ENCODE results near the gene TLR7. TPM values are rescaled to one million over a fixed set of nuclear protein-coding genes. Genes with fewer than 3 reads are reported as not detected.

Gene TLR7
- total RNA-seq, 2 donors from 2014 or later, result 0.05 to 0.23 TPM

DNA sequence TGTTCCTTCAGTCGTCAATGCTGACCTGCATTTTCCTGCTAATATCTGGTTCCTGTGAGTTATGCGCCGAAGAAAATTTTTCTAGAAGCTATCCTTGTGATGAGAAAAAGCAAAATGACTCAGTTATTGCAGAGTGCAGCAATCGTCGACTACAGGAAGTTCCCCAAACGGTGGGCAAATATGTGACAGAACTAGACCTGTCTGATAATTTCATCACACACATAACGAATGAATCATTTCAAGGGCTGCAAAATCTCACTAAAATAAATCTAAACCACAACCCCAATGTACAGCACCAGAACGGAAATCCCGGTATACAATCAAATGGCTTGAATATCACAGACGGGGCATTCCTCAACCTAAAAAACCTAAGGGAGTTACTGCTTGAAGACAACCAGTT is 52.2 kb downstream of the TLR7 start:
- H3K4me1 Mint-ChIP-seq (ENCODE audit: low read depth), result no peaks in the 10 kb centered on the region
- peaks cover 42% of the 10 kb centered on the region for H3K27me3 Mint-ChIP-seq (ENCODE audit: low read depth)
- H3K9me3 Mint-ChIP-seq, result no peaks in the 10 kb centered on the region
- ATAC-seq (replicated peaks in 1 of 2) (peak; percentile 52 to 80), DNase-seq (peak in 1 of 2 donors; percentile 3)
- H3K4me3 Mint-ChIP-seq, result peak overlapping the region in 1 of 2 donors; percentile 17
- H3K36me3 Mint-ChIP-seq (ENCODE audit: insufficient read depth in 2 of 2), result no peaks in the 10 kb centered on the region
- H3K27ac Mint-ChIP-seq, result no peak overlapping the region

GRCh38 chrX:12919620-12920019 is 52.7 kb downstream of the TLR7 start:
- Mint-ChIP-seq H3K9me3 (no peaks in the 10 kb centered on the region), H3K27ac (no peak overlapping the region), H3K4me1 (ENCODE audit: low read depth) (no peaks in the 10 kb centered on the region), H3K27me3 (ENCODE audit: low read depth) (peaks cover 43% of the 10 kb centered on the region), H3K4me3 (no peak overlapping the region), H3K36me3 (ENCODE audit: insufficient read depth in 2 of 2) (no peaks in the 10 kb centered on the region)
- ATAC-seq (replicated peaks in 1 of 2) (no peak), DNase-seq (no peak)

DNA sequence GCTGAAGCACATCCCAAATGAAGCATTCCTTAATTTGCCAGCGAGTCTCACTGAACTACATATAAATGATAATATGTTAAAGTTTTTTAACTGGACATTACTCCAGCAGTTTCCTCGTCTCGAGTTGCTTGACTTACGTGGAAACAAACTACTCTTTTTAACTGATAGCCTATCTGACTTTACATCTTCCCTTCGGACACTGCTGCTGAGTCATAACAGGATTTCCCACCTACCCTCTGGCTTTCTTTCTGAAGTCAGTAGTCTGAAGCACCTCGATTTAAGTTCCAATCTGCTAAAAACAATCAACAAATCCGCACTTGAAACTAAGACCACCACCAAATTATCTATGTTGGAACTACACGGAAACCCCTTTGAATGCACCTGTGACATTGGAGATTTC is 54.1 kb downstream of the TLR7 start:
- H3K9me3 Mint-ChIP-seq, result no peaks in the 10 kb centered on the region
- ATAC-seq (replicated peaks in 1 of 2) (no peak), DNase-seq (no peak)
- no peak overlapping the region for H3K27ac Mint-ChIP-seq
- no peaks in the 10 kb centered on the region for H3K36me3 Mint-ChIP-seq (ENCODE audit: insufficient read depth in 2 of 2)
- H3K4me1 Mint-ChIP-seq (ENCODE audit: low read depth), result no peaks in the 10 kb centered on the region
- peaks cover 50% of the 10 kb centered on the region for H3K27me3 Mint-ChIP-seq (ENCODE audit: low read depth)
- H3K4me3 Mint-ChIP-seq, result no peak overlapping the region

DNA sequence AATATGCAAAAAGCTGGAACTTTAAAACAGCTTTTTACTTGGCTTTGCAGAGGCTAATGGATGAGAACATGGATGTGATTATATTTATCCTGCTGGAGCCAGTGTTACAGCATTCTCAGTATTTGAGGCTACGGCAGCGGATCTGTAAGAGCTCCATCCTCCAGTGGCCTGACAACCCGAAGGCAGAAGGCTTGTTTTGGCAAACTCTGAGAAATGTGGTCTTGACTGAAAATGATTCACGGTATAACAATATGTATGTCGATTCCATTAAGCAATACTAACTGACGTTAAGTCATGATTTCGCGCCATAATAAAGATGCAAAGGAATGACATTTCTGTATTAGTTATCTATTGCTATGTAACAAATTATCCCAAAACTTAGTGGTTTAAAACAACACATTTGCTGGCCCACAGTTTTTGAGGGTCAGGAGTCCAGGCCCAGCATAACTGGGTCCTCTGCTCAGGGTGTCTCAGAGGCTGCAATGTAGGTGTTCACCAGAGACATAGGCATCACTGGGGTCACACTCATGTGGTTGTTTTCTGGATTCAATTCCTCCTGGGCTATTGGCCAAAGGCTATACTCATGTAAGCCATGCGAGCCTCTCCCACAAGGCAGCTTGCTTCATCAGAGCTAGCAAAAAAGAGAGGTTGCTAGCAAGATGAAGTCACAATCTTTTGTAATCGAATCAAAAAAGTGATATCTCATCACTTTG is 55.2 kb downstream of the TLR7 start:
- H3K36me3 Mint-ChIP-seq (ENCODE audit: insufficient read depth in 2 of 2), result no peaks in the 10 kb centered on the region
- no peaks in the 10 kb centered on the region for H3K9me3 Mint-ChIP-seq
- ATAC-seq (replicated peaks in 1 of 2), result no peak
- DNase-seq, result no peak
- H3K4me3 Mint-ChIP-seq, result no peak overlapping the region
- H3K27me3 Mint-ChIP-seq (ENCODE audit: low read depth), result peaks cover 53% of the 10 kb centered on the region
- H3K4me1 Mint-ChIP-seq (ENCODE audit: low read depth), result no peaks in the 10 kb centered on the region
- no peak overlapping the region for H3K27ac Mint-ChIP-seq

- H3K4me1 Mint-ChIP-seq (ENCODE audit: low read depth), result no peaks in the 10 kb centered on the region
Measured at GRCh38 chrX:12922599-12922919, 55.7 kb downstream of the TLR7 start.

DNA sequence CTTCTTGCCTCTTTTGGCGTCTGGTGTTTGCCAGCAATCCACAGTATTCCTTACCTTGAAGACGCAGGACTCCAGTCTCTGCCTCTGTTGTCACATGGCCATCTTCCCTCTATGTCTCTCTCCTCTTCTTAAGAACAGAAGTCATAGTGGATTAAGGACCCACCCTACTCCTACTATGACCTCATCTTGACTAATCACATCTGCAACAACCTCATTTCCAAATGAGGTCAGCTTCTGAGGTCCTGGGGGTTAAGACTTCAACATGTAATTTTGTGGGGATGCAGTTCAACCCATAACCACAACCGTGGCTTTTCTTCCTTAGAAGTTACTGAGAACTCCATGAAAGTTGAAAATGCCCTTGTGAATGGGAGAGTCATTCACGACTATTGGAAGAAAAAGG is 62.8 kb downstream of the TLR7 start:
- H3K4me1 Mint-ChIP-seq (ENCODE audit: low read depth), result peaks cover 8% of the 10 kb centered on the region
- H3K9me3 Mint-ChIP-seq, result peaks cover 0 to 8% of the 10 kb centered on the region in 2 donors
- no peak overlapping the region for H3K4me3 Mint-ChIP-seq
- peak; percentile 51 to 62 for ATAC-seq (replicated peaks in 1 of 2)
- no peaks in the 10 kb centered on the region for H3K36me3 Mint-ChIP-seq (ENCODE audit: insufficient read depth in 2 of 2)
- DNase-seq, result no peak
- H3K27me3 Mint-ChIP-seq (ENCODE audit: low read depth), result peaks cover 57% of the 10 kb centered on the region
- H3K27ac Mint-ChIP-seq, result no peak overlapping the region

More at GRCh38 chrX:12922599-12922919, 55.7 kb downstream of the TLR7 start:
- DNase-seq, result no peak
- no peaks in the 10 kb centered on the region for H3K36me3 Mint-ChIP-seq (ENCODE audit: insufficient read depth in 2 of 2)
- H3K9me3 Mint-ChIP-seq, result no peaks in the 10 kb centered on the region
- no peak overlapping the region for H3K27ac Mint-ChIP-seq
- no peak overlapping the region for H3K4me3 Mint-ChIP-seq
- ATAC-seq (replicated peaks in 1 of 2), result no peak
- peaks cover 53% of the 10 kb centered on the region for H3K27me3 Mint-ChIP-seq (ENCODE audit: low read depth)

- no peak for DNase-seq
- ATAC-seq (replicated peaks in 1 of 2), result no peak
- H3K36me3 Mint-ChIP-seq (ENCODE audit: insufficient read depth in 2 of 2), result no peaks in the 10 kb centered on the region
- peaks cover 8% of the 10 kb centered on the region for H3K4me1 Mint-ChIP-seq (ENCODE audit: low read depth)
- peaks cover 0 to 8% of the 10 kb centered on the region in 2 donors for H3K9me3 Mint-ChIP-seq
- H3K4me3 Mint-ChIP-seq, result no peak overlapping the region
- no peak overlapping the region for H3K27ac Mint-ChIP-seq
- H3K27me3 Mint-ChIP-seq (ENCODE audit: low read depth), result peaks cover 57% of the 10 kb centered on the region
Measured at GRCh38 chrX:12930150-12930549, 63.3 kb downstream of the TLR7 start.

DNA sequence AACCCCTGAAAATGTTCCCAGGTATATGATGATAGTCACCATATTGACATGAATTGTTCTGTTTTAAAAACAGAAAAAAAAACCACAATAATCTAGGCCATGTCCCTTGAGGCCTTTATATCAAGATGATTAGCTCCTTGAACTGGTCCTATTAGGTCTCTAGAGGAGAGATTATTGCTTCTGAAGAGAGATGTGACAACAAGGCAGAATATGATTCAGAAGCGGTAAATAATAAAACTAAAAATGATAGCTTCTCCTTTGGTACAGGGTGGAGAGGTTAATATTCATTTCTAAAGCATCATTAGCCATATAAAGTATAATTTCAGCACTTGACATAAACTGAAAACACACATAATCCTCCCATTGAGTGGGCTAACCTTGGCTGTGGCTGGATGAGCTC is 65.4 kb downstream of the TLR7 start:
- no peaks in the 10 kb centered on the region for H3K36me3 Mint-ChIP-seq (ENCODE audit: insufficient read depth in 2 of 2)
- peaks cover 0 to 8% of the 10 kb centered on the region in 2 donors for H3K9me3 Mint-ChIP-seq
- H3K27ac Mint-ChIP-seq, result no peak overlapping the region
- ATAC-seq (replicated peaks in 1 of 2), result no peak
- peaks cover 8% of the 10 kb centered on the region for H3K4me1 Mint-ChIP-seq (ENCODE audit: low read depth)
- no peak for DNase-seq
- peaks cover 51% of the 10 kb centered on the region for H3K27me3 Mint-ChIP-seq (ENCODE audit: low read depth)
- H3K4me3 Mint-ChIP-seq, result no peak overlapping the region

GRCh38 chrX:12934850-12935249 is 68.0 kb downstream of the TLR7 start:
- no peak for DNase-seq
- H3K9me3 Mint-ChIP-seq, result peaks cover 0 to 8% of the 10 kb centered on the region in 2 donors
- H3K27ac Mint-ChIP-seq, result no peak overlapping the region
- peaks cover 3% of the 10 kb centered on the region for H3K4me1 Mint-ChIP-seq (ENCODE audit: low read depth)
- H3K36me3 Mint-ChIP-seq (ENCODE audit: insufficient read depth in 2 of 2), result no peaks in the 10 kb centered on the region
- H3K27me3 Mint-ChIP-seq (ENCODE audit: low read depth), result peaks cover 57% of the 10 kb centered on the region
- no peak overlapping the region for H3K4me3 Mint-ChIP-seq
- ATAC-seq (replicated peaks in 1 of 2), result no peak

DNA sequence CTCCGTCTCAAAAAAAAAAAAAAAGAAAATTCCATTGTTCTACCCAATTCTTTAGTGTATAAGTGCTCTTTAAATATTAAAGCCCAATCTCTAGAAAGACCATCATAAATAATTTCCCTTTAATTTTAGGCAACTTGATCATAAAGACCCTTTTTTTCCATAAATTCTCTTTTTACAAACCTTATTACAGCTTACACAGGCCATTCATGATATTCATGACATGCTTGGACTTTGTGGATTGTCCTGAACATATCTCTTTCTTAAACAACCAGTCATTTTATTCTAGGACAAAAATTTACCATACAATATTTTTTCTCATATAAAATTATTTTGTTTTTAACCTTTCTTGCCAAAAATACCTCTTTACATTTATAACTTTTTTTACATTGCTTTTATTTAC is 70.1 kb downstream of the TLR7 start:
- no peak for ATAC-seq (replicated peaks in 1 of 2)

More for the DNA sequence above, 70.1 kb downstream of the TLR7 start:
- no peaks in the 10 kb centered on the region for H3K4me1 Mint-ChIP-seq (ENCODE audit: low read depth)
- peaks cover 0 to 5% of the 10 kb centered on the region in 2 donors for H3K9me3 Mint-ChIP-seq
- no peak for DNase-seq
- no peak overlapping the region for H3K4me3 Mint-ChIP-seq
- peaks cover 61% of the 10 kb centered on the region for H3K27me3 Mint-ChIP-seq (ENCODE audit: low read depth)
- peaks cover 0 to 11% of the 10 kb centered on the region in 2 donors for H3K36me3 Mint-ChIP-seq (ENCODE audit: insufficient read depth in 2 of 2)
- H3K27ac Mint-ChIP-seq, result no peak overlapping the region

Other genes with a start within 250 kb of the TLR7 start
- gene PRPS2, start 75.7 kb upstream of the TLR7 start, total RNA-seq, result 10 to 100 TPM; 71.4 to 74.1 TPM
- not detected for gene TLR8, start 39.5 kb downstream of the TLR7 start, total RNA-seq
- gene TMSB4X, start 108.0 kb downstream of the TLR7 start, total RNA-seq, result 1,000 to 10,000 TPM; 4,011 to 4,477 TPM
- gene FAM9C, start 177.5 kb downstream of the TLR7 start, total RNA-seq, result under 1 TPM in 1 of 2 donors, not detected in 1; 0.09 TPM